Measurements from ENCODE around the gene CEP89.
A peak's percentile ranks its signal among the peaks of the same experiment; 100 is the strongest.
"Not testable (repeated sequence)": the region's sequence is repeated elsewhere in the genome, so short reads cannot be mapped to it uniquely, and the experiment has no call there.

The CEP89 gene

DNA sequence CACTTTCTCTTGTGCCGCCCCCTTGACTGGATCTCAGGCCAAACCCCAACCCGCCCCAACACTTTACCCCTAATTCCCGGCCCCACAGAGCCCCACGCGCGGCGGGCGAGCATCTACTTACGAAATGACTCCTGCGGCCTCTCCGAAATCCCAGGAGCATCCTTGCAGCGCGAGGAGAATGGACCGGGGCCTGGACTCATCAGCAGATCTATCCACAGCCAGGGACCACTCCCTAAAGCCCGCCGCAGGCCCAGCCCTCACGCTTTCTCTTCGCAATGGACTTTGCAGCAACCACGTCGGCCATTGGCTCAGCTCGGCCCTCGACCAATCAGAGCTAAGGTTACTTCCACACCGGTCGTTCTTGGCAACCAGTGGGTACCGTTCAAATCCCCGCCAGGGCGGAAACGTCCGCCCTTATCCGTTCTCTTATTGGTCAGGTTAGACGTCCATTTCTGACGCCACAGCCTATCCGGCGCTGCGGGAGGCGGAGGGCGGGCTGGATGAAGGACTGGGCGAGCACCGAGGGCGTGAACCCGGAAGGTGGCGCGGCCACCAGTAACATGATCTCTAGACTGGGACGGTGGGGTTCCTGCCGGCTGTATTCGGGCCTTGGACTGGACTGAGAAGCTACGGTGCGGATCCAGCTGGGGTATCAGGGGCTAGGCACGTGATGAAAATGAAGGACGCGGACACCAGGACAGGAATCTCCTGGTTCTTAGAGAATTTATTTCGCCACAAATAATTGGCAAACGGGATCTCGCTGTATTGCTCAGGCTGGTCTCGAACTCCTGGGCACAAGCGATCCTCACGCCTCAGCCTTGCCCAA, at the start of gene CEP89, which contains the start of gene FAAP24:
Gene CEP89 (minus strand): TSS at position 244 of the 826 bp plus-strand sequence. CDS start 84 bp downstream, at position 160.
Gene FAAP24 (plus strand): TSS at position 528 of the 826 bp plus-strand sequence. CDS start 955 bp downstream, outside the sequence.
- TF ChIP-seq, protein P1, sequence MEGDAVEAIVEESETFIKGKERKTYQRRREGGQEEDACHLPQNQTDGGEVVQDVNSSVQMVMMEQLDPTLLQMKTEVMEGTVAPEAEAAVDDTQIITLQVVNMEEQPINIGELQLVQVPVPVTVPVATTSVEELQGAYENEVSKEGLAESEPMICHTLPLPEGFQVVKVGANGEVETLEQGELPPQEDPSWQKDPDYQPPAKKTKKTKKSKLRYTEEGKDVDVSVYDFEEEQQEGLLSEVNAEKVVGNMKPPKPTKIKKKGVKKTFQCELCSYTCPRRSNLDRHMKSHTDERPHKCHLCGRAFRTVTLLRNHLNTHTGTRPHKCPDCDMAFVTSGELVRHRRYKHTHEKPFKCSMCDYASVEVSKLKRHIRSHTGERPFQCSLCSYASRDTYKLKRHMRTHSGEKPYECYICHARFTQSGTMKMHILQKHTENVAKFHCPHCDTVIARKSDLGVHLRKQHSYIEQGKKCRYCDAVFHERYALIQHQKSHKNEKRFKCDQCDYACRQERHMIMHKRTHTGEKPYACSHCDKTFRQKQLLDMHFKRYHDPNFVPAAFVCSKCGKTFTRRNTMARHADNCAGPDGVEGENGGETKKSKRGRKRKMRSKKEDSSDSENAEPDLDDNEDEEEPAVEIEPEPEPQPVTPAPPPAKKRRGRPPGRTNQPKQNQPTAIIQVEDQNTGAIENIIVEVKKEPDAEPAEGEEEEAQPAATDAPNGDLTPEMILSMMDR (IDR thresholded peaks at IDR 0.05) = no peak
- Mint-ChIP-seq H3K9me3 (no peaks in the 10 kb centered on the region), H3K27me3 (ENCODE audit: low read depth, poor library complexity) (no peaks in the 10 kb centered on the region), H3K27ac (peak within 1 kb of the TSS; percentile 90), H3K4me1 (peaks cover 21% of the 10 kb centered on the region), H3K4me3 (peak within 1 kb of the TSS; percentile 100), H3K36me3 (ENCODE audit: low read depth) (peaks cover 5% of the 10 kb centered on the region)
- peak; percentile 97 for DNase-seq

DNA sequence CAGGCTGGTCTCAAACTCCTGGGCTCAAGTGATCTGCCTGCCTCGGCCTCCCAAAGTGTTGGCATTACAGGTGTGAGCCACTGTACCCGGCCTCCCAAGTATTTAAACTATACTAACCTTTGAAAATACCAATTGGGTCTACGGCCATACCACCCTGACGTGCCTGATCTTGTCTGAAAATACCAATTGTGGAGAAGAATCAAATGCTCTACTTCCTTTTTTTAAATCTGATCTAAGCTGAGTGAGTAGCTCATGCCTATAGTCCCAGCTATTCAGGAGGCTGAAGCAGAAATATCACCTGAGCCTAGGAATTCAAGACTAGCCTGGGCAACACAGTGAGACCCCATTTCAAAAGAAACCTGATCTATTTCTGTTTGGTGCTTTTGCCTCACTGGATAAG, 39.1 kb upstream of the CEP89 start:
- not testable (repeated sequence) for H3K4me3 Mint-ChIP-seq; DNase-seq; H3K27me3 Mint-ChIP-seq (ENCODE audit: low read depth, poor library complexity); H3K36me3 Mint-ChIP-seq (ENCODE audit: low read depth); H3K9me3 Mint-ChIP-seq; H3K4me1 Mint-ChIP-seq; H3K27ac Mint-ChIP-seq

DNA sequence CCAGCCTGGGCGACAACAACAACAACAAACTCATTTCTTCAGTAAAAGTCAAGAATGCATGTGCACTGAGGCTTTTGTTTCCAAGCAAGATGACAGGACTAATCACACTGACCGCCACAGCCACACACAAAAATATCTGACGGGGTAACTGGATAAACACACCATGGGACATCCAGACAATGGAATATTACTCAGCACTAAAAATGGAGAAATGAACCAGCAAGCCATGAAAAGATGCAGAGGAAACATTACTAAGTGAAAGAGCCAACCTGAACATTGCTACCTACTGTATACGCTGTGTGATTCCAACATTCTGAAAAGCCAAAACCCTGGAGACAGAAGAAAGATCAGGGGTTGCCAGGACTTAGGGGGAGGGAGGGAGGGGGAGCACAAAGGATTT, 37.0 kb upstream of the CEP89 start:
- no peak for DNase-seq
- H3K36me3 Mint-ChIP-seq (ENCODE audit: low read depth) = peaks cover 13% of the 10 kb centered on the region
- no peak overlapping the region for H3K4me3 Mint-ChIP-seq
- no peaks in the 10 kb centered on the region for H3K27me3 Mint-ChIP-seq (ENCODE audit: low read depth, poor library complexity)
- H3K4me1 Mint-ChIP-seq = no peaks in the 10 kb centered on the region
- H3K9me3 Mint-ChIP-seq = no peaks in the 10 kb centered on the region
- no peak overlapping the region for H3K27ac Mint-ChIP-seq
- TF ChIP-seq, protein P1 (IDR thresholded peaks at IDR 0.05) = no peak

DNA sequence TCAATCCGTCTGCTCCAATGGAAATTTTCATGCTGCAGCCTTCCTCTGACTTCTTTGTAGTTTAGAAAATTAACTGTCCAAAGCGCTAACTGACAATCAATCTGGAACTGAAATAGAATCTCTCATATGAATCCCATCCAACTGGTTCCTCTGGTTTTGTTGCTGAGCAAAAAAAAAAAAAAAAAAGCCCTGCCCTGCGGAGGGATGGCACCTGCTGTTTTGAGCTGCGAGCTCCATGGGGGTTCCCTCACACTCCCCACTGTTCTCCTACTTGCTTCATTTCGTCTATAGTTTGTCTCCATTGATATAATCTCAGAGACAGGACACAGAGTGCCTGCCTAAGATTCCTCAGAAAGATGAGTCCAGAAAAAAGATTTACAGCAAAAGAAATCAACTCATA, 33.7 kb upstream of the CEP89 start:
- Mint-ChIP-seq H3K9me3 (no peaks in the 10 kb centered on the region), H3K27ac (no peak overlapping the region), H3K36me3 (ENCODE audit: low read depth) (peaks cover 5% of the 10 kb centered on the region), H3K27me3 (ENCODE audit: low read depth, poor library complexity) (no peaks in the 10 kb centered on the region), H3K4me3 (no peak overlapping the region), H3K4me1 (peaks cover 4% of the 10 kb centered on the region)
- TF ChIP-seq, protein P1 (IDR thresholded peaks at IDR 0.05) = no peak
- no peak for DNase-seq

DNA sequence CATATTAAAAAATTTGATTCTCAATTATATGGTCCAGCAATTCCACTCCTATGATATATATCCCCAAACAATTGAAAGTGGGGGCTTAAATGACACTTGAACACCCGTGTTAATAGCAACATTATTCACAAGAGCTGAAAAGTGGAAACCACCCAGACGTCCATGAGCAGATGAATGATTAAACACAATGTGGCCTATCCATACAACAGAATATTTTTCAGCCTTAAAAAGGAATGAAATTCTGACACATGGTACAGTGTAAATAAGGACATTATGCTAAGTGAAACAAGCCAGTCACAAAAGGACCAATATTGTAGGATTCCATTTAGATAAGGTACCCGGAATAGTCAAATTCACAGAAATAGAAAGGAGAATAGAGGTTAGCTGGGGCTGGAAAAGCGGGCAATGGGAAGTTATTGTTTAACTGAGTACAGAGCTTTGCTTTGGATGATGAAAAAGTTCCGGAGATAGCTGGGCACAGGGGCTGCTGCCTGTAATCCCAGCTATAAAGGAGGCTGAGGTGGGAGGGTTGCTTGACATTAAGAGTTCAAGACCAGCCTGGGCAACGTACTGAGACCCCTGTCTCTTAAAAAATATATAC, 31.8 kb upstream of the CEP89 start:
- not testable (repeated sequence) for H3K27me3 Mint-ChIP-seq (ENCODE audit: low read depth, poor library complexity); DNase-seq; H3K4me1 Mint-ChIP-seq; H3K9me3 Mint-ChIP-seq; H3K36me3 Mint-ChIP-seq (ENCODE audit: low read depth); H3K27ac Mint-ChIP-seq; H3K4me3 Mint-ChIP-seq

GRCh38 chr19:33002126-33002865, 30.5 kb upstream of the CEP89 start:
- H3K27ac Mint-ChIP-seq; H3K36me3 Mint-ChIP-seq (ENCODE audit: low read depth); DNase-seq; H3K27me3 Mint-ChIP-seq (ENCODE audit: low read depth, poor library complexity); H3K4me3 Mint-ChIP-seq; H3K9me3 Mint-ChIP-seq; H3K4me1 Mint-ChIP-seq: not testable (repeated sequence)

DNA sequence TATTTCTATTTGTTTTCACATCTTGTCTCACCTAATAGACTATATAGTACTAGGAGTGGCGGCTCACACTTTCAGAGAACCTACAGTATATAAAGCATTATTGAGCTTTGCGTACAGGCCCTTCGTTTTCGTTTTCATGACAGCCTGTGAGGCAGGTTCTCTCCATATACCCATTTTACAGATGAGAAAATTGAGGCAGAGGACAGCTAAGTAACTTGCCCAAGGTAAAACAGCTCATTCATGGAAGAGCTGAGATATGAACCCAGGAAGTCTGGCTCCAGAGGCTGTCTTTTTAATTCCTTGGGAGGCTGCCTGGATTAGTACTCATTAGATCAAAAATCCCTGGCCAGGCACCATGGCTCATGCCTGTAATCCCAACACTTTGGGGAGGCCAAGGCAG, 29.2 kb upstream of the CEP89 start:
- no peak overlapping the region for H3K27ac Mint-ChIP-seq
- no peaks in the 10 kb centered on the region for H3K9me3 Mint-ChIP-seq
- TF ChIP-seq, protein P1 (IDR thresholded peaks at IDR 0.05) = no peak
- H3K4me1 Mint-ChIP-seq = peaks cover 5% of the 10 kb centered on the region
- H3K4me3 Mint-ChIP-seq = no peak overlapping the region
- no peak for DNase-seq
- H3K27me3 Mint-ChIP-seq (ENCODE audit: low read depth, poor library complexity) = peaks cover 3% of the 10 kb centered on the region
- H3K36me3 Mint-ChIP-seq (ENCODE audit: low read depth) = peaks cover 10% of the 10 kb centered on the region
